ENCODE results near the gene PDE4B.

GRCh38 chr1:66124670-66125069, 332.0 kb downstream of the PDE4B start:
- TF ChIP-seq POLR2A (IDR thresholded peaks at IDR 0.05; ENCODE audit: low read length): no peak
- no peak for TF ChIP-seq GATA1 (IDR thresholded peaks at IDR 0.05; ENCODE audit: low read depth, low read length)

Measured in erythroblast (primary cell).